GM18861 (cell line): ENCODE data around the gene LGALS7.
"Not testable (repeated sequence)": the region's sequence is repeated elsewhere in the genome, so short reads cannot be mapped to it uniquely, and the experiment has no call there.

Source experiments
- ATAC-seq: cut with Tn5 transposase; IDR thresholded peaks from one replicate; pipeline ENCODE4 v1.9.1; 2021; ENCODE audit not compliant: unreplicated experiment

LGALS7 gene

GRCh38 chr19:38773469-38774177, at the start of gene LGALS7:
TSS of gene LGALS7 (minus strand) at chr19:38773517. CDS start at chr19:38773492, 25 bp downstream.
- no peak for ATAC-seq

GRCh38 chr19:38821230-38821825, 48.0 kb upstream of the LGALS7 start:
- not testable (repeated sequence) for ATAC-seq

- no peak for ATAC-seq
These were observed 46.1 kb upstream of the LGALS7 start for GRCh38 chr19:38819231-38819920.

GRCh38 chr19:38817081-38817480, 43.8 kb upstream of the LGALS7 start:
- no peak for ATAC-seq

GRCh38 chr19:38816131-38816750, 42.9 kb upstream of the LGALS7 start:
- ATAC-seq, result no peak

- ATAC-seq, result no peak
These were observed 42.0 kb upstream of the LGALS7 start for GRCh38 chr19:38815059-38816001.

GRCh38 chr19:38813932-38814331, 40.6 kb upstream of the LGALS7 start:
- ATAC-seq, result not testable (repeated sequence)

- ATAC-seq, result no peak
These were observed 40.0 kb upstream of the LGALS7 start for GRCh38 chr19:38813323-38813722.

- ATAC-seq, result no peak
These were observed 39.6 kb upstream of the LGALS7 start, which contains the start of gene LGALS4 for GRCh38 chr19:38812841-38813320. TSS of gene LGALS4 (minus strand) at chr19:38812945. CDS start at chr19:38812886, 59 bp downstream.

- no peak for ATAC-seq
These were observed 38.9 kb upstream of the LGALS7 start for GRCh38 chr19:38812009-38812840.

- ATAC-seq, result no peak
These were observed 36.4 kb upstream of the LGALS7 start for GRCh38 chr19:38809592-38810252.

GRCh38 chr19:38808741-38809140, 35.4 kb upstream of the LGALS7 start:
- no peak for ATAC-seq

GRCh38 chr19:38807374-38808098, 34.2 kb upstream of the LGALS7 start:
- ATAC-seq, result not testable (repeated sequence)

GRCh38 chr19:38806371-38806770, 33.1 kb upstream of the LGALS7 start:
- ATAC-seq, result no peak

GRCh38 chr19:38805180-38805579, 31.9 kb upstream of the LGALS7 start:
- ATAC-seq, result no peak

GRCh38 chr19:38803543-38803942, 30.2 kb upstream of the LGALS7 start:
- no peak for ATAC-seq

- no peak for ATAC-seq
These were observed 28.2 kb upstream of the LGALS7 start for GRCh38 chr19:38801359-38802095.
